ENCODE results near the gene C11orf71. TPM values are rescaled to one million over a fixed set of nuclear protein-coding genes. Genes with fewer than 3 reads are reported as not detected.

Gene C11orf71
- total RNA-seq, 4 donors from 2014 or later = 3.2 to 5.7 (median 4.8) TPM

GRCh38 chr11:114367244-114367957 lies 32.9 kb downstream of the C11orf71 start:
- Histone ChIP-seq H3K4me1 (no peaks in the 10 kb centered on the region), H3K27me3 (no peaks in the 10 kb centered on the region), H3K27ac (no peak overlapping the region), H3K9me3 (no peaks in the 10 kb centered on the region), H3K36me3 (no peaks in the 10 kb centered on the region), H3K4me3 (no peak overlapping the region)
- no peak for DNase-seq
- intact Hi-C loops (cut with DNase I; ENCODE audit: low total_unique reads) = no loop called here
- no peak for TF ChIP-seq CTCF (IDR thresholded peaks at IDR 0.05)
- TF ChIP-seq POLR2A (IDR thresholded peaks at IDR 0.05) = no peak

GRCh38 chr11:114366331-114367243 lies 33.7 kb downstream of the C11orf71 start:
- H3K27ac ChIP-seq = no peak overlapping the region

GRCh38 chr11:114362958-114363357 lies 37.4 kb downstream of the C11orf71 start:
- no peak for DNase-seq
- no peaks in the 10 kb centered on the region for H3K4me1 ChIP-seq
- TF ChIP-seq CTCF (IDR thresholded peaks at IDR 0.05) = no peak
- TF ChIP-seq POLR2A (IDR thresholded peaks at IDR 0.05) = no peak
- H3K27ac ChIP-seq = no peak overlapping the region
- H3K9me3 ChIP-seq = no peaks in the 10 kb centered on the region
- intact Hi-C loops (cut with DNase I; ENCODE audit: low total_unique reads) = no loop called here
- H3K27me3 ChIP-seq = no peaks in the 10 kb centered on the region
- no peak overlapping the region for H3K4me3 ChIP-seq
- no peaks in the 10 kb centered on the region for H3K36me3 ChIP-seq

More at GRCh38 chr11:114366331-114367243, 33.7 kb downstream of the C11orf71 start:
- Histone ChIP-seq H3K36me3 (no peaks in the 10 kb centered on the region), H3K9me3 (no peaks in the 10 kb centered on the region), H3K4me3 (no peak overlapping the region), H3K27me3 (no peaks in the 10 kb centered on the region), H3K4me1 (no peaks in the 10 kb centered on the region)
- TF ChIP-seq POLR2A (IDR thresholded peaks at IDR 0.05) (no peak), CTCF (IDR thresholded peaks at IDR 0.05) (no peak)
- DNase-seq = no peak
- intact Hi-C loops (cut with DNase I; ENCODE audit: low total_unique reads) = no loop called here

- Histone ChIP-seq H3K4me1 (no peaks in the 10 kb centered on the region), H3K27ac (no peak overlapping the region), H3K27me3 (no peaks in the 10 kb centered on the region), H3K9me3 (no peaks in the 10 kb centered on the region), H3K4me3 (no peak overlapping the region), H3K36me3 (no peaks in the 10 kb centered on the region)
- TF ChIP-seq POLR2A (IDR thresholded peaks at IDR 0.05) = no peak
- TF ChIP-seq CTCF (IDR thresholded peaks at IDR 0.05) = no peak
- intact Hi-C loops (cut with DNase I; ENCODE audit: low total_unique reads) = no loop called here
- DNase-seq = no peak
Measured at GRCh38 chr11:114362326-114362725, 38.0 kb downstream of the C11orf71 start.

- H3K9me3 ChIP-seq = no peaks in the 10 kb centered on the region
- TF ChIP-seq CTCF (IDR thresholded peaks at IDR 0.05) (no peak), POLR2A (IDR thresholded peaks at IDR 0.05) (no peak)
- intact Hi-C loops (cut with DNase I; ENCODE audit: low total_unique reads) = no loop called here
- H3K4me1 ChIP-seq = no peaks in the 10 kb centered on the region
- no peak overlapping the region for H3K27ac ChIP-seq
- no peaks in the 10 kb centered on the region for H3K36me3 ChIP-seq
- H3K4me3 ChIP-seq = no peak overlapping the region
- no peak for DNase-seq
- no peaks in the 10 kb centered on the region for H3K27me3 ChIP-seq
Measured at GRCh38 chr11:114359342-114359741, 41.0 kb downstream of the C11orf71 start.

Data from uterus (tissue), 4 donors.